ENCODE data around the gene ANKRD45.
A peak's percentile ranks its signal among the peaks of the same experiment; 100 is the strongest.
"Not testable (repeated sequence)": the region's sequence is repeated elsewhere in the genome, so short reads cannot be mapped to it uniquely, and the experiment has no call there.

Gene ANKRD45

DNA sequence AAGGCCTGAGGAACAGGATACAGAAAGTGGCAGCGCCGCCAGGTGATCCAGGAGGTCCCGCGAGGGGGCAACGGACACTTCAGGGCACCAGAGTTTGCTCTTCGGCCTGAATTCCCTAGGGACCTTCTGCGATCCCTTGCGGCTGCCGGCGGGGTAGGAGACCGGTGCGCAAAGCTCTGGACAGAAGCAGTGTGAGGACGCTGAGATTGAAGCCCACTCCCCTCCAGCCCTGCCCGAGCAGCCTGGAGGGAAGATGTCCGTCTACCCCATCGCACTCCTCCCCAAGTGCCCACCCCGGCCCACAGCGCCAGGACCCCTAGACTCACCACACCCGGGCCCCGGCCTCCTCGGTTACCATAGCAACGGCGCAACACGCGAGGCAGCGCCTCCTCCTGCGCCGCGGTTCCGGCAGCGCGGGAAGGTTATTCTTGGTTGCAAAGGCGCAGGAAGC lies at the start of gene ANKRD45:
ANKRD45 (minus strand) TSS at position 361 of the 451 bp plus-strand sequence. CDS start 10,433 bp downstream, outside the sequence.
- DNase-seq: no peak

DNA sequence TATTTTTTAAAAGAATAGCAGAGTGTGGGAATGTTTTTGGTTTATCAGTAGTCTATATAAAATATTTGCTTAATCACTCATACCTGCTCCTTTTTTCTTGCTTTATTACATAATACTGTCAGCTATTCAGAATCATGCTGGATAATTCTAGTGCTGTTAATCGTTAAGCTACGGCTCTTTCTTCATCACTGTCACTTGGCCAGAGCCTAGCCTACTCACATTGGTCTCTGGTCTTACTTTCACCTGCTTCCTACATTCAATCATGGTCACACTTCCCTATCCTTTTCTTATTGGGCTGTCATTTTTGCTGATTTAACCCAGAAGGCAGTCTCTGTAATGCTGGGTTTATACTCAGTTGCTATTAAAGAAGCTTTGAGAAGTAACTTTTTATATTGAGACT lies 47.6 kb upstream of the ANKRD45 start:
- no peak for DNase-seq

DNA sequence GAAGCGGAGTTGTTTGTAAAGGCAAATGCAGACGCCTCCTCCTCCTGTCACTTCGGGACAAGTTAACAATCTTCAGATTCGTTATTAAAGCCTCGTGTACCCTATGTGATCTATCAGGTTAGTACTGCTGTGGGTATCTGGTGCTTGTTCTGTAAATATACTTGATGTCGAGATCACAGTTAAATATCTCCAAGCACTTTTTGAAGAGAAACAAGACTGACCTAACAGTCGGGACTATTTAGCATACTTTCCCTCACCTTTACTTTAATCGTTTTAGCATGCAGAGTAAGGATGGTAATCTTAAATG lies 45.8 kb upstream of the ANKRD45 start:
- no peak for DNase-seq

GRCh38 chr1:173714759-173715537 lies 45.3 kb upstream of the ANKRD45 start, which contains the start of gene KLHL20:
Gene KLHL20 (plus strand): TSS chr1:173714981. CDS start chr1:173716044, 1,063 bp downstream.
- peak; percentile 90 for DNase-seq

- peak; percentile 10 for DNase-seq
Measured at GRCh38 chr1:173714441-173714758, 44.7 kb upstream of the ANKRD45 start.

DNA sequence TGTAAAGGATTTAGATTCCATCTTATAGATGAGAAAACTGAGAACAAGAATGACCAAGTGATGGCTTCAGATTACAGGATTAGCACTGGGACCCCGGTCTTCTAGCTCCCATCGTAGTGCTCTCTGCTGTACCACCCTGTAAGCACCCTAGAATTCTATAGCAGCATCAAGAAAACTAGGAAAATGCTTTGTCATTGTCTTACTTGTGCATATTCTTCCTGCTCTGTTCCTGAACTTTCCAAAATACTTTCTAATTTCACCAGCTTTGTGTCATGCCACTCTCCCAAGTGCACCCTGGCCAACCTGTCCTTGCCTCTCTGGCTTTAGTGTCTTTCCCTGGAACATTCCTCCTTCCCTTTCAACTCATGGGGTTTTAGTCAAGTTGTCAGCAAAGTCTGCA lies 39.1 kb upstream of the ANKRD45 start:
- DNase-seq: no peak

DNA sequence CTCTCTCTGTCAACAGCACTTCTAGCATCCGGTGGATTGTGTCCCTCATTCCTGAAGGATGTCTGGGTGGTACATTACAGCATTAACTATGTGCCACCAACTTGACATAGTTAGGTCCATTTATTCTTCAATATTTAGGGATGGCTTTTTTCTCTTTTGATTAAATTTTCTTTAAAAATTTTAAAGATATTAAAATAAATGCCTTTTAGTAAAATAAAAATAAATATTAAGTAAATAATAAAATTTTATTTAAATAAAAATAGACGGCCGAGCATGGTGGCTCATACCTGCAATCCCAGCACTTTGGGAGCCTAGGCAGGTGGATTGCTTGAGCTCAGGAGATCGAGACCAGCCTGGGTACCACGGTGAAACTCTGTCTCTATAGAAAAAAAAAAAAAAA lies 35.5 kb upstream of the ANKRD45 start:
- no peak for DNase-seq

DNA sequence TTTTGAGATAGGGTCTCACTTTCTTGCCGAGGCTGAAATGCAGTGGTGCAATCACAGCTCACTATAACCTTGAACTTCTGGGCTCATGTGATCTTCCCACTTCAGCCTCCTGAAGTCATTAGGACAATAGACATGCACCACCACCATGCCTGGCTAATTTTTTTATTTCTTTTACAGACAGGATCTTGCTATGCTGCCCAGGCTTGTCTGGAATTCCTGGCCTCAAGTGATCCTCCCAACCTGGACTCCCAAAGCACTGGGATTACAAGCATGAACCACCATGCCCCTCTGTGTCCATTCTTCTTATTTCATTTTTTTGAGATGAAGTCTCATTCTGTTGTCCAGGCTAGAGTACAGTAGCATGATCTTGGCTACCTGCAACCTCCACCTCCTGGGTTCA lies 33.1 kb upstream of the ANKRD45 start:
- no peak for DNase-seq

DNA sequence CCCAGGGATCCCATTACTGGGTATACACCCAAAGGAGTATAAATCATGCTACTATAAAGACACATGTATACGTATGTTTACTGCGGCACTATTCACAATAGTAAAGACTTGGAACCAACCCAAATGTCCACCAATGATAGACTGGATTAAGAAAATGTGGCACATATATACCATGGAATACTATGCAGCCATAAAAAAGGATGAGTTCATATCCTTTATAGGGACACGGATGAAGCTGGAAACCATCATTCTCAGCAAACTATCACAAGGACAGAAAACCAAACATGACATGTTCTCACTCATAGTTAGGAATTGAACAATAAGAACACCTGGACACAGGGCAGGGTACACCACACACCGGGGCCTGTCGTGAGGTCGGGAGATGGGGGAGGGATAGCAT lies 31.6 kb upstream of the ANKRD45 start:
- DNase-seq: not testable (repeated sequence)

DNA sequence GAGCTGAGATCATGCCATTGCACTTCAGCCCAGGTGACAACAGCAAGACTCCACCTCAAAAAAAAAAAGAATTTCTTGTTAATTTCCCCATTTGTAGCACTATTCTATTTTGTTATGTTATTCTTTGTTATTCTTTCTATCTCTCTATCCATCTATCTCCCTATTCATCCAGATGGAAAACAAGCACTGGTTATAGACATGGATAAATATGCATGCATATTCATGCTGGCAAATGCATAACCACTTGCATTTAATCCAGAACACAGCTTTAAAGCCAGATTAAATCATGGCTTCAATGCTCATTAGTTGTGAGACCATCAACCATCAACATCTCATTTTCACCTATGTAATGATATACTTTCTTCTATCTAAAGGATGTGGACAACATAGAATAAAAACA lies 23.6 kb upstream of the ANKRD45 start:
- DNase-seq: no peak

DNA sequence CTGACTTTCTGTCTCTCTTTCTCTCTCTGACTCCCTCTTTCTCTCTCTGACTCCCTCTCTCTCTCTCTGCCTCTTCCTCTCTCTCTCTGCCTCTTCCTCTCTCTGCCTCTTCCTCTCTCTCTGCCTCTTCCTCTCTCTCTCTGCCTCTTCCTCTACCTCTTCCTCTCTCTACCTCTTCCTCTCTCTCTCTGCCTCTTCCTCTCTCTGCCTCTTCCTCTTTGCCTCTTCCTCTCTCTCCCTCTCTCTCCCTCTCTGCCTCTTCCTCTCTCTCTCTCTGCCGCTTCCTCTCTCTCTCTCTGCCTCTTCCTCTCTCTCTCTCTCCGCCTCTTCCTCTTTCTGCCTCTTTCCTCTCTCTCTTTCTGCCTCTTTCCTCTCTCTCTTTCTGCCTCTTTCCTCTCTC lies 18.6 kb upstream of the ANKRD45 start:
- DNase-seq: no peak

GRCh38 chr1:173685121-173685520 lies 15.5 kb upstream of the ANKRD45 start:
- not testable (repeated sequence) for DNase-seq

GRCh38 chr1:173683838-173684237 lies 14.2 kb upstream of the ANKRD45 start:
- DNase-seq: not testable (repeated sequence)

DNA sequence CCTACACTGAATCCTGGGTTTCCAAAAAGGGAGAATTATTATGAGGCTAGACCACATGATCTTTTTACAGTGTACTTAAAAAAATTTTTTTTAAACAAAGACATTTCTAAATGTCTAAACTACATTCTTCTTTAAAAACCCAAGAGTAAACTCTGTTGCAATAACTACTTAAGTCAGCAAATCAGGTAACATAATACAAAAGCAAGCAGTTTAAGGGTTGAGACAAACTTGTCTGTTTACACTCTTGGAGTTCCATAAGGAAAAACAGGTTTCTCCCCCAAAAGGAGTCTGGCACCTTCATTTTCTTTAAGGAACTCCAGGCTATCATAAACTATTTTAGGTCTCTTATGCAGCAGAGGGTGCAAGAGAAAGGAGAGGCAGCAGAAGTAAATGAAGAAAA lies 12.5 kb upstream of the ANKRD45 start:
- no peak for DNase-seq

DNA sequence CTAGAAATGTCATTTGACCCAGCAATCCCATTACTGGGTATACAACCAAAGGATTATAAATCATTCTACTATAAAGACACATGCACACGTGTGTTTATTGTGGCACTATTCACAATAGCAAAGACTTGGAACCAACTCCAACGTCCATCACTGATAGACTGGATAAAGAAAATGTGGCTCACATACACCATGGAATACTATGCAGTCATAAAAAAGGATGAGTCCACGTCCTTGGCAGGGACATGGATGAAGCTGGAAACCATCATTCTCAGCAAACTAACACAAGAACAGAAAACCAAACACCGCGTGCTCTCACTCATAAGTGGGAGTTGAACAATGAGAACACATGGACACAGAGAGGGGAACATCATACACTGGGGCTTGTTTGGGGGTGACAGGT lies 10.5 kb upstream of the ANKRD45 start:
- DNase-seq: not testable (repeated sequence)

- DNase-seq: not testable (repeated sequence)
Measured at GRCh38 chr1:173674496-173674895, 4.8 kb upstream of the ANKRD45 start.

DNA sequence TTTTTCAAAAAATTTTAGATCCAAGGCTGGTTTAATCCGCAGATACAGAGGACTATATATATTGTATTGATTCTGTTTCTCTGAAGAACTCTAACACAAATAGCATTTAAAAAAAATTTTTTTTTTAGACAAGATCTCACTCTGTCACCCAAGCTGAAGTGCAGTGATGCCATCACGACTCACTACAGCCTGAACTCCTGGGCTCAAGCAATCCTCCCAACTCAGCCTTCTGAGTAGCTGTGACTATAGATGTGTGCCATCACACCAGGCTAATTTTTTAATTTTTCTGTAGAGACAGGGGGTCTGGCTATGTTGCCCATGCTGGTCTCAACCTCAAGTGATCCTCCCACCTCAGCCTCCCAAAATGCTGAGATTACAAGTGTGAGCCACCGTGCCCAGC lies 3.0 kb downstream of the ANKRD45 start:
- no peak for DNase-seq

- no peak for DNase-seq
Measured at GRCh38 chr1:173663159-173663558, 6.5 kb downstream of the ANKRD45 start.

GRCh38 chr1:173661763-173662162 lies 7.9 kb downstream of the ANKRD45 start:
- DNase-seq: no peak

GRCh38 chr1:173661271-173661670 lies 8.4 kb downstream of the ANKRD45 start:
- no peak for DNase-seq

DNA sequence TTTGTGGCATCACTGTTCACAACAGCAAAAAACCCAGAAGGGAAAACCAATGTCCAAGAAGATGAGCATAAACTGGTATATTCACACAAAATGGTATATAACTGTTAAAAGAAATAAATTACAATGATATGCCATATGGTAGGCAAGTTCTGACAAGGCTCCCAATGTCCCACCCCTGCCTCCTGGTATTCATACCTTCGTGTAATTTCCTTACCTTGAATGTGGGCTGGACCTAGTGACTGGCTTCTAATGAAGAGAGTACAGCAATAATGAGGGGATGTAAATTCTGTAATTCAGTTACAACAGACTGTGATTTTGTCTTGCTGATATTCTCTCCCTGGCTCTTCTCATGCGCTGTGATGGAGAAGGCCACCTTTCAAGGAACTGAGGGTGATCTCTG lies 9.3 kb downstream of the ANKRD45 start:
- no peak for DNase-seq

DNA sequence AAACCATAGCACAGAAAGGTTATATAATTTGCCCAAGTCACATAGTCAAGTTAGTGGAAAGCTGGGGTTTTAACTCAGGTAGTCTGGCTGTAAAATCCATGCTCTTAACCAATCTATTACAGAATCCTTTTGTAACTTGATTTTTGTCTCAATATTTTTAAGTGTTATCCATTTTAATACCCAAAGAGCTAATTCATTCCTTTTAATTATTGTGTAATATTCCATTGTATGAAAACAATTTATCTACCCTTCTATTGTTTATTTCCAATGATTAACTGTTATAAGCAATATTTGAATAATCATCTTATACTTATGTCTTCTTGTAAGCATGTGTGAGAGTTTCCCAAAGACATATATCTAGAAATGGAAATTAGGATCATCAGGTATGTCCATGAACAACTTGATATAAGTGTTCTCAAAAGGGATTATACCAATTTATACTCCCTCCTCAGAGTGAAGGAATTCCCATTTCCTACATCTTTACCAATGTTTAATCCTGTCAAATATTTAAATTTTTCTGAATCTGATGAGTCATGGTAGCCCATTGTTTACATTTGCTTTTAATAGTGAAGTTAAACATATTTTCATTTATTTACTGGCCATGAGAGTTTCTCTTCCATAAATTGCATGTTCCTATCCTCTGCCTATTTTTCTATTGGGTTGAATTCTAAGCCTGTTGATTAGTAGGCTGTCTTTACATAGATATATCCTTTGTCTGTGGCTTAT lies 20.6 kb downstream of the ANKRD45 start:
- no peak for DNase-seq

DNA sequence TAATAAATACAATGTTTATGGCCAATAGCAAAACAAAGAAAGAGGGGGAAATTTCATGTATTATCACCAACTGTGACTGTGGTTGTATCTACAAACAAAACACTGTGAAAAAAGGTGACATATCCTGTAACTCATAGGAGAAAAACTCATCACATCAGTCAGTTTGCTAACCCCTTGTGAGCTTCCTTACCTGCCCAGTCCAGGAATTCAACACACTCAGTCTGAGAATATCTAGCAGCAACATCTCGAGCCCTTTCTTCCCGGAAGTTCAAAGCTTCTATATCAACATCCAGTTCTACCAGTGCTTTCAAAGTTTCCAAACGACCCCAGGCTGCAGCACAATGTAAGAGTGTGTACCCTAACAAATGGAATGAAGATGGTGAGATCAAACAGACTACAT lies 23.0 kb downstream of the ANKRD45 start:
- no peak for DNase-seq

DNA sequence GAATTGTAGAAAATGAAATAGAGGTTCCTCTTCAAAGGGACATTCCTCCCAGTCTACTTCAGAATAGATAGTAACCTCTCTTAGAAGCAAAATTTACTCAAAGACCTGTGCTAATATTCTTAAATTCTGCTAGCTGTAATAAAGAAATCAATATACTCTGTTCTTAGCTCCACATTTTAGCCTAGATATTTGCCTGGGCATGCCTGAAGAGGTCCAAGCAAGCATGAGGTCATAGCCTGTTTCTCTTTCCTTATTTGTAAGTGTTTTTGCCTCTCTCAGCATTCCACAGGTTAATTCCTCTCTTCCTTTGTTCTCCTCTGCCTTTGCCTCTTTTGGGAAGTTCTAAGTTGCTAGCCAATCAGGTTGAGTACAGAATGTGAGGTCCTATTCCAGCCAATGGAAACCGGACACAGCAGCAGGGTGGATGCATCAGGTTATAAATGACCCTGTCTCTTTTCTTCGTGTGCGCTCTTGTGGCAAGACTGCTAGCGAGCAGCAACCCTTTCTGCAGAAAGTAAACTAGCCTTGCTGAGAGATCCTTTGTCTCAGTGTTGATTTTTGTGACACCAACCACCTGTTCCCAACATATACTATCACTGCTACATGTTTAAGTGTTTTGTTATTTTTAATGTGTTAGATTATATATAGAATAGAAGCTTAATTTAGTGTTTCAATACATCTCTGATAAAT lies 27.1 kb downstream of the ANKRD45 start:
- not testable (repeated sequence) for DNase-seq

Measured in NCI-H2107 (cell line).